Activated T-helper 1 cell treated with anti-CD3 and anti-CD28 coated beads, Interleukin-12 subunit alpha, Interleukin-12 subunit beta, Interleukin-2, Interleukin-4 antibody, amounts not matched to agents 30 ng/mL and 10 ng/mL and 1 ng/mL, durations not matched to agents 14 hours and 24 hours and 36 hours (primary cell): ENCODE measurements around the gene VPS35L. TPM values are rescaled to one million over a fixed set of nuclear protein-coding genes. Genes with fewer than 3 reads are reported as not detected.

Source experiments
- DNase-seq: peaks from one replicate; pipeline ENCODE4 v3.0.0; 2021; ENCODE audit warnings: low spot score
- H3K27ac Mint-ChIP-seq: one replicate; pipeline ENCODE4 v1.8.0; 2021; ENCODE audit warnings: mild to moderate bottlenecking, mixed read lengths
- H3K27me3 Mint-ChIP-seq: one replicate; pipeline ENCODE4 v1.8.0; 2022; ENCODE audit warnings: mild to moderate bottlenecking, moderate library complexity, mixed read lengths; ENCODE audit not compliant: insufficient read depth
- H3K36me3 Mint-ChIP-seq: one replicate; pipeline ENCODE4 v1.8.0; 2021; ENCODE audit warnings: low read depth, mixed read lengths
- H3K4me1 Mint-ChIP-seq: one replicate; pipeline ENCODE4 v1.8.0; 2021; ENCODE audit warnings: low read depth, mixed read lengths
- H3K4me3 Mint-ChIP-seq: one replicate; pipeline ENCODE4 v1.8.0; 2021; ENCODE audit warnings: mild to moderate bottlenecking, moderate library complexity, mixed read lengths
- H3K9me3 Mint-ChIP-seq: one replicate; pipeline ENCODE4 v1.8.0; 2021; ENCODE audit warnings: mixed read lengths
- intact Hi-C: fragments of 100-400 bp; cut with micrococcal nuclease; formaldehyde crosslinking; loops from one replicate; pipeline ENCODE4 v1.15.1; 2024
- total RNA-seq: library from RNA; stranded (reverse); gene quantifications from 2 replicates; pipeline ENCODE4 v1.2.3, GENCODE V29; 2022

VPS35L gene
- total RNA-seq, 1 donor from 2014 or later, result 36.2 TPM

GRCh38 chr16:19722269-19722952, 166.9 kb downstream of the VPS35L start:
- Mint-ChIP-seq H3K36me3 (no peaks in the 10 kb centered on the region), H3K9me3 (no peaks in the 10 kb centered on the region), H3K27ac (no peak overlapping the region), H3K4me3 (no peak overlapping the region), H3K27me3 (no peaks in the 10 kb centered on the region), H3K4me1 (peaks cover 6% of the 10 kb centered on the region)
- no peak for DNase-seq
- intact Hi-C loops, result no loop called here

GRCh38 chr16:19722981-19723380, 167.5 kb downstream of the VPS35L start:
- no peak overlapping the region for H3K27ac Mint-ChIP-seq
- H3K4me1 Mint-ChIP-seq, result peaks cover 5% of the 10 kb centered on the region
- H3K36me3 Mint-ChIP-seq, result no peaks in the 10 kb centered on the region
- intact Hi-C loops, result no loop called here
- H3K27me3 Mint-ChIP-seq, result no peaks in the 10 kb centered on the region
- no peaks in the 10 kb centered on the region for H3K9me3 Mint-ChIP-seq
- no peak overlapping the region for H3K4me3 Mint-ChIP-seq
- DNase-seq, result no peak

- Mint-ChIP-seq H3K4me3 (no peak overlapping the region), H3K36me3 (no peaks in the 10 kb centered on the region), H3K4me1 (no peaks in the 10 kb centered on the region), H3K27me3 (peaks cover 2% of the 10 kb centered on the region), H3K9me3 (no peaks in the 10 kb centered on the region), H3K27ac (no peak overlapping the region)
- DNase-seq, result no peak
- intact Hi-C loops, result no loop called here
Observed at GRCh38 chr16:19728636-19728965, 173.1 kb downstream of the VPS35L start.

GRCh38 chr16:19733551-19733950, 178.0 kb downstream of the VPS35L start:
- Mint-ChIP-seq H3K27ac (no peak overlapping the region), H3K4me1 (no peaks in the 10 kb centered on the region), H3K36me3 (no peaks in the 10 kb centered on the region), H3K9me3 (no peaks in the 10 kb centered on the region), H3K4me3 (no peak overlapping the region), H3K27me3 (peaks cover 5% of the 10 kb centered on the region)
- intact Hi-C loops, result no loop called here
- DNase-seq, result no peak

GRCh38 chr16:19735074-19735867, 179.8 kb downstream of the VPS35L start:
- H3K4me3 Mint-ChIP-seq, result no peak overlapping the region

GRCh38 chr16:19737306-19738038, 182.0 kb downstream of the VPS35L start:
- Mint-ChIP-seq H3K9me3 (no peaks in the 10 kb centered on the region), H3K4me1 (no peaks in the 10 kb centered on the region), H3K27me3 (peaks cover 3% of the 10 kb centered on the region), H3K36me3 (no peaks in the 10 kb centered on the region), H3K27ac (no peak overlapping the region), H3K4me3 (no peak overlapping the region)
- no peak for DNase-seq
- intact Hi-C loops, result no loop called here

More at GRCh38 chr16:19735074-19735867, 179.8 kb downstream of the VPS35L start:
- H3K4me1 Mint-ChIP-seq, result no peaks in the 10 kb centered on the region
- no peak for DNase-seq
- no peaks in the 10 kb centered on the region for H3K9me3 Mint-ChIP-seq
- H3K27me3 Mint-ChIP-seq, result peaks cover 5% of the 10 kb centered on the region
- intact Hi-C loops, result no loop called here
- no peaks in the 10 kb centered on the region for H3K36me3 Mint-ChIP-seq
- no peak overlapping the region for H3K27ac Mint-ChIP-seq

- H3K4me1 Mint-ChIP-seq, result no peaks in the 10 kb centered on the region
- no peak overlapping the region for H3K27ac Mint-ChIP-seq
- no peak overlapping the region for H3K4me3 Mint-ChIP-seq
- H3K9me3 Mint-ChIP-seq, result no peaks in the 10 kb centered on the region
- intact Hi-C loops, result no loop called here
- no peak for DNase-seq
- no peaks in the 10 kb centered on the region for H3K36me3 Mint-ChIP-seq
- peaks cover 5% of the 10 kb centered on the region for H3K27me3 Mint-ChIP-seq
Observed at GRCh38 chr16:19741354-19741753, 185.9 kb downstream of the VPS35L start.

- intact Hi-C loops, result no loop called here
- no peaks in the 10 kb centered on the region for H3K36me3 Mint-ChIP-seq
- H3K4me3 Mint-ChIP-seq, result no peak overlapping the region
- no peak for DNase-seq
- no peaks in the 10 kb centered on the region for H3K9me3 Mint-ChIP-seq
- no peak overlapping the region for H3K27ac Mint-ChIP-seq
- H3K27me3 Mint-ChIP-seq, result peaks cover 2% of the 10 kb centered on the region
- H3K4me1 Mint-ChIP-seq, result no peaks in the 10 kb centered on the region
Observed at GRCh38 chr16:19743816-19744159, 188.3 kb downstream of the VPS35L start.

GRCh38 chr16:19744670-19745069, 189.2 kb downstream of the VPS35L start:
- H3K36me3 Mint-ChIP-seq, result no peaks in the 10 kb centered on the region
- no peak overlapping the region for H3K27ac Mint-ChIP-seq
- peaks cover 2% of the 10 kb centered on the region for H3K27me3 Mint-ChIP-seq
- H3K9me3 Mint-ChIP-seq, result no peaks in the 10 kb centered on the region
- intact Hi-C loops, result no loop called here
- no peaks in the 10 kb centered on the region for H3K4me1 Mint-ChIP-seq
- H3K4me3 Mint-ChIP-seq, result no peak overlapping the region
- no peak for DNase-seq

GRCh38 chr16:19745286-19746010, 189.9 kb downstream of the VPS35L start:
- intact Hi-C loops, result no loop called here
- no peaks in the 10 kb centered on the region for H3K4me1 Mint-ChIP-seq
- no peak overlapping the region for H3K4me3 Mint-ChIP-seq
- no peak for DNase-seq
- no peak overlapping the region for H3K27ac Mint-ChIP-seq
- H3K36me3 Mint-ChIP-seq, result no peaks in the 10 kb centered on the region
- peaks cover 2% of the 10 kb centered on the region for H3K27me3 Mint-ChIP-seq
- H3K9me3 Mint-ChIP-seq, result no peaks in the 10 kb centered on the region

GRCh38 chr16:19746561-19746960, 191.1 kb downstream of the VPS35L start:
- peaks cover 2% of the 10 kb centered on the region for H3K27me3 Mint-ChIP-seq
- no peak for DNase-seq
- no peak overlapping the region for H3K27ac Mint-ChIP-seq
- no peaks in the 10 kb centered on the region for H3K4me1 Mint-ChIP-seq
- no peaks in the 10 kb centered on the region for H3K36me3 Mint-ChIP-seq
- H3K9me3 Mint-ChIP-seq, result no peaks in the 10 kb centered on the region
- no peak overlapping the region for H3K4me3 Mint-ChIP-seq
- intact Hi-C loops, result no loop called here

- Mint-ChIP-seq H3K9me3 (no peaks in the 10 kb centered on the region), H3K36me3 (no peaks in the 10 kb centered on the region), H3K27ac (no peak overlapping the region), H3K4me1 (no peaks in the 10 kb centered on the region), H3K4me3 (no peak overlapping the region), H3K27me3 (peaks cover 5% of the 10 kb centered on the region)
- no peak for DNase-seq
- intact Hi-C loops, result no loop called here
Observed at GRCh38 chr16:19748389-19749168, 193.1 kb downstream of the VPS35L start.
